ENCODE results near the gene TMEM132A.

TMEM132A gene

GRCh38 chr11:60977224-60977623 is 53.0 kb downstream of the TMEM132A start:
- no peak for TF ChIP-seq CTCF (conservative IDR thresholded peaks at IDR 0.05; ENCODE audit: low read depth)
- ChIA-PET POLR2A (ENCODE audit: low non-redundant PET) (no interaction called here), CTCF (interaction anchor here (0.5 kb wide), 1 partner anchor 303 kb away, joined by 4 read pairs; no protein-coding TSS in a partner anchor)

GRCh38 chr11:60977836-60978235 is 53.6 kb downstream of the TMEM132A start:
- POLR2A ChIA-PET (ENCODE audit: low non-redundant PET) = no interaction called here
- CTCF ChIA-PET = no interaction called here
- no peak overlapping the region for H3K27ac ChIP-seq
- TF ChIP-seq CTCF (conservative IDR thresholded peaks at IDR 0.05; ENCODE audit: low read depth) = no peak
- DNase-seq (ENCODE audit: low spot score) = no peak

More at GRCh38 chr11:60977224-60977623, 53.0 kb downstream of the TMEM132A start:
- no peak for DNase-seq (ENCODE audit: low spot score)
- no peak overlapping the region for H3K27ac ChIP-seq

- CTCF ChIA-PET = interaction anchor here (0.6 kb wide), 1 partner anchor 168 kb away, joined by 3 read pairs; no protein-coding TSS in a partner anchor
- TF ChIP-seq CTCF (conservative IDR thresholded peaks at IDR 0.05; ENCODE audit: low read depth) = no peak
- peak; percentile 8 for DNase-seq (ENCODE audit: low spot score)
- POLR2A ChIA-PET (ENCODE audit: low non-redundant PET) = no interaction called here
- H3K27ac ChIP-seq = no peak overlapping the region
These were observed 54.5 kb downstream of the TMEM132A start for GRCh38 chr11:60978546-60979380.

GRCh38 chr11:60981515-60981914 is 57.3 kb downstream of the TMEM132A start:
- H3K27ac ChIP-seq = no peak overlapping the region
- no peak for DNase-seq (ENCODE audit: low spot score)
- TF ChIP-seq CTCF (conservative IDR thresholded peaks at IDR 0.05; ENCODE audit: low read depth) = no peak
- ChIA-PET CTCF (no interaction called here), POLR2A (ENCODE audit: low non-redundant PET) (no interaction called here)

- CTCF ChIA-PET = no interaction called here
- POLR2A ChIA-PET (ENCODE audit: low non-redundant PET) = no interaction called here
- no peak for DNase-seq (ENCODE audit: low spot score)
- no peak overlapping the region for H3K27ac ChIP-seq
- no peak for TF ChIP-seq CTCF (conservative IDR thresholded peaks at IDR 0.05; ENCODE audit: low read depth)
These were observed 57.9 kb downstream of the TMEM132A start for GRCh38 chr11:60982184-60982583.

GRCh38 chr11:60984149-60984548 is 59.9 kb downstream of the TMEM132A start:
- no peak for DNase-seq (ENCODE audit: low spot score)
- POLR2A ChIA-PET (ENCODE audit: low non-redundant PET) = no interaction called here
- H3K27ac ChIP-seq = no peak overlapping the region
- TF ChIP-seq CTCF (conservative IDR thresholded peaks at IDR 0.05; ENCODE audit: low read depth) = no peak
- CTCF ChIA-PET = interaction anchor here (0.6 kb wide), 1 partner anchor 44 kb away, joined by 3 read pairs; no protein-coding TSS in a partner anchor
